H1 (cell line): ENCODE measurements around the gene IRGQ. TPM values are rescaled to one million over a fixed set of nuclear protein-coding genes. Genes with fewer than 3 reads are reported as not detected.

ENCODE experiments used
- CREB1 ChIP-seq: IDR thresholded peaks from 2 replicates; pipeline ENCODE4 v1.6.1; 2012; ENCODE audit warnings: inconsistent platforms
- EGR1 ChIP-seq: IDR thresholded peaks from 2 replicates; pipeline ENCODE4 v1.6.1; 2011; ENCODE audit warnings: low read depth, low read length, borderline replicate concordance
- GTF2F1 ChIP-seq: IDR thresholded peaks from 2 replicates; pipeline ENCODE4 v1.6.1; 2012; ENCODE audit warnings: low read depth, low read length, improper control_type of control experiment, borderline replicate concordance
- JUND ChIP-seq: IDR thresholded peaks from 2 replicates; pipeline ENCODE4 v1.6.1; 2011; ENCODE audit warnings: mild to moderate bottlenecking, improper control_type of control experiment, low read length
- NRF1 ChIP-seq: IDR thresholded peaks from 2 replicates; pipeline ENCODE4 v1.6.1; 2011; ENCODE audit warnings: mild to moderate bottlenecking, low read depth, low read length, improper control_type of control experiment
- POLR2A ChIP-seq, 2 experiments: IDR thresholded peaks; 1 replicate in 1 of 2; 2 replicates in 1 of 2; pipeline ENCODE4 v1.6.1; 2011; ENCODE audit warnings: low read depth in 2 of 2, low read length in 2 of 2, mild to moderate bottlenecking in 2 of 2; ENCODE audit errors: control extremely low read depth in 1 of 2
- POU5F1 ChIP-seq: IDR thresholded peaks from 2 replicates; pipeline ENCODE4 v1.6.1; 2011; ENCODE audit warnings: low read depth, mild to moderate bottlenecking, low read length, moderate library complexity
- RFX5 ChIP-seq: IDR thresholded peaks from 2 replicates; pipeline ENCODE4 v1.6.1; 2011; ENCODE audit warnings: low read depth, low read length, improper control_type of control experiment, borderline replicate concordance
- SRF ChIP-seq: IDR thresholded peaks from 2 replicates; pipeline ENCODE4 v1.6.1; 2011; ENCODE audit warnings: mild to moderate bottlenecking, low read depth, low read length, moderate library complexity
- polyA plus RNA-seq, 7 experiments: library from polyadenylated mRNA; depleted of rRNA in 3 of 7; stranded (reverse) in 5 of 7; unstranded in 2 of 7; fragments of >200 nt in 5 of 7; fragments of 200-250 nt in 2 of 7; gene quantifications; 1 replicate in 5 of 7; 2 replicates in 1 of 7; 4 replicates in 1 of 7; pipeline versions ENCODE4 v1.2.1 to v1.2.3, GENCODE V29; 2011 to 2013; ENCODE audit warnings: missing spikeins in 2 of 7, mixed read lengths in 2 of 7
- total RNA-seq: library from RNA; stranded (reverse); fragmentation: NEBNext Ultra II Directional; extraction: Animal tissue kit (Norgen Biotek cat#: 25700); gene quantifications from 2 replicates; pipeline ENCODE4 v1.2.1, GENCODE V29; 2021
- TF ChIP-seq, protein P1 (sequence below): fragments of 300-600 bp; sonication (generic); IDR thresholded peaks from 2 replicates; pipeline ENCODE4 v1.7.1; 2012; ENCODE audit warnings: low read length, moderate library complexity, mild to moderate bottlenecking, inconsistent platforms; ENCODE audit not compliant: insufficient replicate concordance
- TF ChIP-seq, protein P2 (sequence below): IDR thresholded peaks from 2 replicates; pipeline ENCODE4 v1.6.1; 2012; ENCODE audit warnings: low read length, inconsistent platforms

Gene IRGQ
- total and polyA plus RNA-seq, 2 of the 8 experiments (the other 6 are each of a cell fraction or from before 2014, with no cell fraction given) = 16.0 to 42.9 TPM

DNA sequence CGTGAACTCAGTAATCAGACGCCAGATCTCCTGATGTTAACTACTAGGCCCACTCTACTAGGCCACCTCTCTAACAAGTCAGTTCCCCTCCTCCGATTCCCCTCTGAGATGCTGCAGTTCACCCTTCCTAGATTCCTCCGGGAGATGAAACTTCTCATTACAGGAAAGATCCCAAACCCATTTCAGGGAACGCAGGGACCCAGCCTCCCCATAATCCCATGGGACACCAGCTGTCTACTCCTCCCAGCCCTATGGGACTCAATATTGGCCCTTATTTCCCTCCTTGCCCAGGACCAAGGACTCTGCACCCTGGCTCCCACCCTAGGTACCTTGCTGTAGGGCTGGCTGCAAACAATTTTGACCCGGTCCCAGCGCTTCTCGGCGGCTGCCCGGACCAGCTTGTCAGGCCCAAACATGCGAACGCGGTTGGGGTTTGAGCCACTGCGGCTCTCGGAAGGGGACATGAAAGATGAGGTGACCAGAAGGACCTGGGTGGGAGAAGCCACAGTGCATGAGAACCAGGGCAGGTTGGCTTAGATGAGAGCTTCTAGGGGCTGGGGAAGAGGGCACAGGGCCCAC lies 41.5 kb downstream of the IRGQ start (continued):
- TF ChIP-seq, protein P1, sequence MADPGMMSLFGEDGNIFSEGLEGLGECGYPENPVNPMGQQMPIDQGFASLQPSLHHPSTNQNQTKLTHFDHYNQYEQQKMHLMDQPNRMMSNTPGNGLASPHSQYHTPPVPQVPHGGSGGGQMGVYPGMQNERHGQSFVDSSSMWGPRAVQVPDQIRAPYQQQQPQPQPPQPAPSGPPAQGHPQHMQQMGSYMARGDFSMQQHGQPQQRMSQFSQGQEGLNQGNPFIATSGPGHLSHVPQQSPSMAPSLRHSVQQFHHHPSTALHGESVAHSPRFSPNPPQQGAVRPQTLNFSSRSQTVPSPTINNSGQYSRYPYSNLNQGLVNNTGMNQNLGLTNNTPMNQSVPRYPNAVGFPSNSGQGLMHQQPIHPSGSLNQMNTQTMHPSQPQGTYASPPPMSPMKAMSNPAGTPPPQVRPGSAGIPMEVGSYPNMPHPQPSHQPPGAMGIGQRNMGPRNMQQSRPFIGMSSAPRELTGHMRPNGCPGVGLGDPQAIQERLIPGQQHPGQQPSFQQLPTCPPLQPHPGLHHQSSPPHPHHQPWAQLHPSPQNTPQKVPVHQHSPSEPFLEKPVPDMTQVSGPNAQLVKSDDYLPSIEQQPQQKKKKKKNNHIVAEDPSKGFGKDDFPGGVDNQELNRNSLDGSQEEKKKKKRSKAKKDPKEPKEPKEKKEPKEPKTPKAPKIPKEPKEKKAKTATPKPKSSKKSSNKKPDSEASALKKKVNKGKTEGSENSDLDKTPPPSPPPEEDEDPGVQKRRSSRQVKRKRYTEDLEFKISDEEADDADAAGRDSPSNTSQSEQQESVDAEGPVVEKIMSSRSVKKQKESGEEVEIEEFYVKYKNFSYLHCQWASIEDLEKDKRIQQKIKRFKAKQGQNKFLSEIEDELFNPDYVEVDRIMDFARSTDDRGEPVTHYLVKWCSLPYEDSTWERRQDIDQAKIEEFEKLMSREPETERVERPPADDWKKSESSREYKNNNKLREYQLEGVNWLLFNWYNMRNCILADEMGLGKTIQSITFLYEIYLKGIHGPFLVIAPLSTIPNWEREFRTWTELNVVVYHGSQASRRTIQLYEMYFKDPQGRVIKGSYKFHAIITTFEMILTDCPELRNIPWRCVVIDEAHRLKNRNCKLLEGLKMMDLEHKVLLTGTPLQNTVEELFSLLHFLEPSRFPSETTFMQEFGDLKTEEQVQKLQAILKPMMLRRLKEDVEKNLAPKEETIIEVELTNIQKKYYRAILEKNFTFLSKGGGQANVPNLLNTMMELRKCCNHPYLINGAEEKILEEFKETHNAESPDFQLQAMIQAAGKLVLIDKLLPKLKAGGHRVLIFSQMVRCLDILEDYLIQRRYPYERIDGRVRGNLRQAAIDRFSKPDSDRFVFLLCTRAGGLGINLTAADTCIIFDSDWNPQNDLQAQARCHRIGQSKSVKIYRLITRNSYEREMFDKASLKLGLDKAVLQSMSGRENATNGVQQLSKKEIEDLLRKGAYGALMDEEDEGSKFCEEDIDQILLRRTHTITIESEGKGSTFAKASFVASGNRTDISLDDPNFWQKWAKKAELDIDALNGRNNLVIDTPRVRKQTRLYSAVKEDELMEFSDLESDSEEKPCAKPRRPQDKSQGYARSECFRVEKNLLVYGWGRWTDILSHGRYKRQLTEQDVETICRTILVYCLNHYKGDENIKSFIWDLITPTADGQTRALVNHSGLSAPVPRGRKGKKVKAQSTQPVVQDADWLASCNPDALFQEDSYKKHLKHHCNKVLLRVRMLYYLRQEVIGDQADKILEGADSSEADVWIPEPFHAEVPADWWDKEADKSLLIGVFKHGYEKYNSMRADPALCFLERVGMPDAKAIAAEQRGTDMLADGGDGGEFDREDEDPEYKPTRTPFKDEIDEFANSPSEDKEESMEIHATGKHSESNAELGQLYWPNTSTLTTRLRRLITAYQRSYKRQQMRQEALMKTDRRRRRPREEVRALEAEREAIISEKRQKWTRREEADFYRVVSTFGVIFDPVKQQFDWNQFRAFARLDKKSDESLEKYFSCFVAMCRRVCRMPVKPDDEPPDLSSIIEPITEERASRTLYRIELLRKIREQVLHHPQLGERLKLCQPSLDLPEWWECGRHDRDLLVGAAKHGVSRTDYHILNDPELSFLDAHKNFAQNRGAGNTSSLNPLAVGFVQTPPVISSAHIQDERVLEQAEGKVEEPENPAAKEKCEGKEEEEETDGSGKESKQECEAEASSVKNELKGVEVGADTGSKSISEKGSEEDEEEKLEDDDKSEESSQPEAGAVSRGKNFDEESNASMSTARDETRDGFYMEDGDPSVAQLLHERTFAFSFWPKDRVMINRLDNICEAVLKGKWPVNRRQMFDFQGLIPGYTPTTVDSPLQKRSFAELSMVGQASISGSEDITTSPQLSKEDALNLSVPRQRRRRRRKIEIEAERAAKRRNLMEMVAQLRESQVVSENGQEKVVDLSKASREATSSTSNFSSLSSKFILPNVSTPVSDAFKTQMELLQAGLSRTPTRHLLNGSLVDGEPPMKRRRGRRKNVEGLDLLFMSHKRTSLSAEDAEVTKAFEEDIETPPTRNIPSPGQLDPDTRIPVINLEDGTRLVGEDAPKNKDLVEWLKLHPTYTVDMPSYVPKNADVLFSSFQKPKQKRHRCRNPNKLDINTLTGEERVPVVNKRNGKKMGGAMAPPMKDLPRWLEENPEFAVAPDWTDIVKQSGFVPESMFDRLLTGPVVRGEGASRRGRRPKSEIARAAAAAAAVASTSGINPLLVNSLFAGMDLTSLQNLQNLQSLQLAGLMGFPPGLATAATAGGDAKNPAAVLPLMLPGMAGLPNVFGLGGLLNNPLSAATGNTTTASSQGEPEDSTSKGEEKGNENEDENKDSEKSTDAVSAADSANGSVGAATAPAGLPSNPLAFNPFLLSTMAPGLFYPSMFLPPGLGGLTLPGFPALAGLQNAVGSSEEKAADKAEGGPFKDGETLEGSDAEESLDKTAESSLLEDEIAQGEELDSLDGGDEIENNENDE = no peak
- TF ChIP-seq, protein P2, sequence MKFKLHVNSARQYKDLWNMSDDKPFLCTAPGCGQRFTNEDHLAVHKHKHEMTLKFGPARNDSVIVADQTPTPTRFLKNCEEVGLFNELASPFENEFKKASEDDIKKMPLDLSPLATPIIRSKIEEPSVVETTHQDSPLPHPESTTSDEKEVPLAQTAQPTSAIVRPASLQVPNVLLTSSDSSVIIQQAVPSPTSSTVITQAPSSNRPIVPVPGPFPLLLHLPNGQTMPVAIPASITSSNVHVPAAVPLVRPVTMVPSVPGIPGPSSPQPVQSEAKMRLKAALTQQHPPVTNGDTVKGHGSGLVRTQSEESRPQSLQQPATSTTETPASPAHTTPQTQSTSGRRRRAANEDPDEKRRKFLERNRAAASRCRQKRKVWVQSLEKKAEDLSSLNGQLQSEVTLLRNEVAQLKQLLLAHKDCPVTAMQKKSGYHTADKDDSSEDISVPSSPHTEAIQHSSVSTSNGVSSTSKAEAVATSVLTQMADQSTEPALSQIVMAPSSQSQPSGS = no peak
- TF ChIP-seq GTF2F1 (no peak), POLR2A (IDR thresholded peaks at IDR 0.05; ENCODE audit: control extremely low read depth in 1 of 2, low read depth in 2 of 2, low read length in 2 of 2) (no peak), SRF (no peak), NRF1 (no peak), EGR1 (no peak), JUND (no peak), RFX5 (no peak), POU5F1 (no peak), CREB1 (no peak)
